GM12872 (cell line): ENCODE results near the gene SLCO1C1.

Experiments
- TF ChIP-seq, protein P1 (sequence below): IDR thresholded peaks from 3 replicates; pipeline ENCODE4 v1.5.1; 2011; ENCODE audit warnings: low read depth, mild to moderate bottlenecking, low read length, moderate library complexity; ENCODE audit not compliant: insufficient read depth

The SLCO1C1 gene

DNA sequence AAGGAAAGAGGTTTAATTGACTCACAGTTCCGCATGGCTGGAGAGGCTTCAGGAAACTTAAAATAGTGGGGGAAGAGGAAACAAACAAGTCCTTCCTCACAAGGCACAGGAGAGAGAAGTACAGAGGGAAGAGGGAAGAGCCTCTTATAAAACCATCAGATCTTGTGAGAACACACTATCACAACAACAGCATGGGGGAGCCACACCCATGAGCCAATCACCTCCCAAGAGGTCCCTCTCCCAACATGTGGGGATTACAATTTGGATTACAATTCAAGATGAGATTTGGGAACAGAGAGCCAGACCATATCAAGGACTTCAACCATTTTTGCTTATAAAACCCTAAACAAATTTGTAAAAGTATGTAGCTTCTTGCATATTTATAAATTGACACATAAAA, 45.8 kb downstream of the SLCO1C1 start:
- TF ChIP-seq, protein P1, sequence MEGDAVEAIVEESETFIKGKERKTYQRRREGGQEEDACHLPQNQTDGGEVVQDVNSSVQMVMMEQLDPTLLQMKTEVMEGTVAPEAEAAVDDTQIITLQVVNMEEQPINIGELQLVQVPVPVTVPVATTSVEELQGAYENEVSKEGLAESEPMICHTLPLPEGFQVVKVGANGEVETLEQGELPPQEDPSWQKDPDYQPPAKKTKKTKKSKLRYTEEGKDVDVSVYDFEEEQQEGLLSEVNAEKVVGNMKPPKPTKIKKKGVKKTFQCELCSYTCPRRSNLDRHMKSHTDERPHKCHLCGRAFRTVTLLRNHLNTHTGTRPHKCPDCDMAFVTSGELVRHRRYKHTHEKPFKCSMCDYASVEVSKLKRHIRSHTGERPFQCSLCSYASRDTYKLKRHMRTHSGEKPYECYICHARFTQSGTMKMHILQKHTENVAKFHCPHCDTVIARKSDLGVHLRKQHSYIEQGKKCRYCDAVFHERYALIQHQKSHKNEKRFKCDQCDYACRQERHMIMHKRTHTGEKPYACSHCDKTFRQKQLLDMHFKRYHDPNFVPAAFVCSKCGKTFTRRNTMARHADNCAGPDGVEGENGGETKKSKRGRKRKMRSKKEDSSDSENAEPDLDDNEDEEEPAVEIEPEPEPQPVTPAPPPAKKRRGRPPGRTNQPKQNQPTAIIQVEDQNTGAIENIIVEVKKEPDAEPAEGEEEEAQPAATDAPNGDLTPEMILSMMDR: no peak

DNA sequence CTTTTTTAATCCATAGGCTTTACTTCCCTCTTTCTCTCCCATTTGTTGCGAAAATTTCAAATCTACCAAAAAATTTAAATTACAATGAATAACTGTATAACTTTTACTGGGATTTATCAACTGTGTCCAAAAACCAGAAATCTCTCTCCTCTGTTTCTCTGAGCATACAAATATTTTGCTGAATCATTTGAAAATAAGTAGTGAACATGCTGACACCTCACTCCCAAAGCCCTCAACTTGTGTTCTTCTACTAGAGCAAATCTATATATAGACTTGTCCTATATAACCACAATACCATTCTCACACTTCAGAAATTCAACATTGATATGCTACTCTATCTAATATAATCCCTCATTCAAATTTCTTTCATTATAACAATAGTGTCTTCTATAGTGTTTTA, 53.1 kb downstream of the SLCO1C1 start:
- TF ChIP-seq, protein P1: no peak

DNA sequence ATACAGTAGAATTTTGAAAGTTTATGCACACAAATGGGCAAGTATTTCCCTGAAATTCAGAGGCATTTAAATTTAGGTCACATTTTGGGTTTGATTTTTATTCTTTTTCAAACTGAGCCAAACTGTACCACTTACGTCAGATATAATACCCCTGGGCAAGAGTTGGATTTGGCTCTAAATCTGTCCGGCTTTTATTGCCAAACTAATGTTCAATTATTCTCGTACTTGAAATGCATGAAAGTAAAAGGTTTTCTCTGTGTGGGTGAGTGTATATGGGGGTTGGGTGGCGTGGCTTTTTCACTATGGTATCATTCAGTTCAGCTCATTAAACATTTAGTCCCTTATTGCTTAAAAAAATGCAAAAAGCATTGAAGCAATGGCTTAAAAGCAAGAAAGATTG, 55.9 kb downstream of the SLCO1C1 start:
- TF ChIP-seq, protein P1: no peak

DNA sequence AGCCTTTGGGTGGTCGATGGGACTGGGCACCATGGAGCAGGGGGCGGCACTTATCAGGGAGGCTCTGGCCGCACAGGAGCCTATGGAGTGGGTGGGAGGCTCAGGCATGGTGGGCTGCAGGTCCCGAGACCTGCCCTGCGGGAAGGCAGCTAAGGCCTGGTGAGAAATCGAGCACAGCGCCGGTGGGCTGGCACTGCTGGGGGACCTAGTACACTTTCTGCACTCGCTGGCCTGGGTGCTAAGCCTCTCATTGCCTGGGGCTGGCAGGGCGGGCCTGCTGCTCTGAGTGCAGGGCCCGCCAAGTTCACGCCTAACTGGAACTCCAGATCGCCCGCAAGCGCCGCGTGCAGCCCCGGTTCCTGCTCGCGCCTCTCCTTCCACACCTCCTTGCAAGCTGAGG, 82.3 kb downstream of the SLCO1C1 start:
- TF ChIP-seq, protein P1: no peak

DNA sequence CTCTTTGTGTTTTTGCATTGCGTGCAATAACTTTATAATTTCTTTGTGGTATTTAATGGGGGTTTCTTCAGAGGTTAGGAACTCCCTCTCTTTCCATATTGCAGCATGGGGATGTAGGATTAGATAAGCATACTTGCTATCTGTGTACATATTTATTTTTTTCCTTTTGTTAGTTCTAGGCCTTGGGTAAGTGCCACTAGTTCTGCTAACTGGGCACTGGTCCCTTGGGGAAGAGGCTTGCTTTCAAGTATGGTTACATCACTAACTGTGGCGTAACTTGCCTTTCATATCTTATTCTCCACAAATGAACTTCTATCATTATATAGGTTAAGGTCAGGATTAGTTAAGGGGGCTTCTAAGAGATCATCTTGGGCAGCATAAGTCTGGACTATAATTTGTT, 83.8 kb downstream of the SLCO1C1 start:
- TF ChIP-seq, protein P1: no peak

DNA sequence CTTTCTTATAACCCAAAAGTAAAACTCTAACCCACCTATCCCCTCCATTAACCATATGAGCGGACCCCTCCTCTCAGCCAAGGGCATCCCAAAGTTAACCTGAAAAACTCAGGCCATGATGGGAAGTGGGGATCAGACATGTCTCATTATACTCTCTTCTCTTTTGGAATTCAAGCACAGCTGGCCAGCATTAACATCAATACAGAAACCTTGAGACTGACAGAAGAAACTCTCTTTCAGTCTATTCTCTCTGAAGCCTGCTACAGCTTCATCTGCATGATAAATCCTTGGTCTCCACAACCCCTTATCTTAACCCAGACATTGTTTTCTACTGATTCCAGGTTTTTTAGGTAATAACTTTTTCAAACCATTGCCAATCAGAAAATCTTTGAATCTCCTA, 97.8 kb downstream of the SLCO1C1 start:
- TF ChIP-seq, protein P1: no peak

DNA sequence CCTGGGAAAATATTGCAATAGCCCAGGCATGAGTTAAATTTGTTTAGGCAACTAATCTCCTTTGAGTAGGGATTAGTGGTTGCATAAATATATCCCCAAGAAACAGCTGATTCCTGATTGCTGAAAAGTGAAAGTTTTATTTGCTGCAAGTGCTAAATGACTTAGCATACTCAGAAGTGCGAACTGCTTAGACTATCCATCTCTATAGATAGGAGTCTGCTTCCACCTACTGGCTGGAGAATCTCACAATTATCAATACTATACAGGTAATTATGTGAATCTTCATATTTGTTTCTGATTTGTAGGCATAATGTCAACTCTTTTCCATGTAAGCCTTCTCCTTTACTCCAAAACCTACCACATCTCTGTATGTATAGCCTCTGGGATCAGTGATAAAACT, 103.4 kb downstream of the SLCO1C1 start:
- TF ChIP-seq, protein P1: no peak

DNA sequence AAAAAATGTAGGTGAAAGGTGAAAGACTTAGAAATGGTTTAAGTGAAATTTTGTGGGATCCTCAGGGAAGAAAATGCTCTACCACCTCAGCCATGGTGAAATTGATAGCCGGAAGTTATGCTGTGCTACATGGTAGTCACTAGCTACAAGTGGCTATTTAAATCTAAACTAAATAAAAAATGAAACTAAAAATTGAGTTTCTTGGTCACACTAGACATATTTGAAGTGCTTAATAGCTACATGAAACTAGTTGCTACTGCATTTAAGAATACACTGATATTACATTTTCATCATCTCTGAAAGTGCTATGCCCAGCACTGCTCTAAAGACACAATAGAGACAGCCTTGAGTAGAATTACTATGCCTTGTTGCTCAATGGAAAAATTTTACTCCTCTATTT, 105.0 kb downstream of the SLCO1C1 start:
- TF ChIP-seq, protein P1: no peak
